Tibial nerve (tissue), 4 donors: ENCODE results near the gene MAP4K4. TPM values are rescaled to one million over a fixed set of nuclear protein-coding genes. Genes with fewer than 3 reads are reported as not detected.

ENCODE experiments used
- DNase-seq, 2 donors: peaks; one replicate each; pipeline ENCODE4 v3.0.0-alpha.2; 2019; ENCODE audit warnings: low spot score in 2 of 2
- H3K27ac ChIP-seq, 4 donors: fragments of 200-600 bp; sonication (generic) in 3 of 4; one replicate each; pipeline ENCODE4 v1.5.1; 2017 to 2019; ENCODE audit warnings: mild to moderate bottlenecking in 1 of 4
- H3K27me3 ChIP-seq, 2 donors: fragments of 200-600 bp; sonication (generic) in 1 of 2; one replicate each; pipeline versions ENCODE4 v1.5.1 to v1.6.0; 2017 to 2019
- H3K36me3 ChIP-seq, 3 donors: fragments of 200-600 bp; sonication (generic); one replicate each; pipeline ENCODE4 v1.5.1; 2018 to 2019
- H3K4me1 ChIP-seq, 4 donors: fragments of 200-600 bp; sonication (generic) in 3 of 4; one replicate each; pipeline ENCODE4 v1.5.1; 2017 to 2019
- H3K4me3 ChIP-seq, 4 donors: fragments of 200-600 bp; sonication (generic) in 3 of 4; one replicate each; pipeline ENCODE4 v1.5.1; 2017 to 2019; ENCODE audit warnings: mild to moderate bottlenecking in 1 of 4, moderate library complexity in 1 of 4
- H3K9me3 ChIP-seq, 4 donors: fragments of 200-600 bp; sonication (generic) in 3 of 4; one replicate each; pipeline ENCODE4 v1.5.1; 2017 to 2019
- EP300 ChIP-seq, 2 donors: sonication (generic); formaldehyde crosslinking; IDR thresholded peaks; one replicate each; pipeline ENCODE4 v1.6.1; 2017; ENCODE audit warnings: antibody characterized with exemption in 2 of 2, mild to moderate bottlenecking in 1 of 2
- POLR2A ChIP-seq, 2 donors: fragments of 450-650 bp; IDR thresholded peaks; one replicate each; pipeline ENCODE4 v1.6.1; 2017; ENCODE audit warnings: antibody characterized with exemption in 2 of 2, mild to moderate bottlenecking in 2 of 2, moderate library complexity in 2 of 2
- WGBS, 2 donors: methylation state at CpG; one replicate each; pipeline ENCODE4 v1.1.5; 2018; 5-methylcytosine and 5-hydroxymethylcytosine counted together
- total RNA-seq, 4 donors: library from RNA; depleted of rRNA; stranded (reverse); fragments of >200 nt; gene quantifications; one replicate each; pipeline ENCODE4 v1.1.0, GENCODE V29; 2016
- TF ChIP-seq, protein P1 (sequence below), 5 experiments: fragments of 200-600 bp in 3 of 5; fragments of 450-650 bp in 2 of 5; sonication (generic) in 3 of 5; IDR thresholded peaks; one replicate each; pipeline ENCODE4 v1.5.1; 2016 to 2019; ENCODE audit warnings: antibody characterized with exemption in 5 of 5, mild to moderate bottlenecking in 3 of 5, moderate library complexity in 2 of 5

The MAP4K4 gene
- total RNA-seq, 4 donors from 2014 or later, result 78.0 to 85.7 (median 84.4) TPM

DNA sequence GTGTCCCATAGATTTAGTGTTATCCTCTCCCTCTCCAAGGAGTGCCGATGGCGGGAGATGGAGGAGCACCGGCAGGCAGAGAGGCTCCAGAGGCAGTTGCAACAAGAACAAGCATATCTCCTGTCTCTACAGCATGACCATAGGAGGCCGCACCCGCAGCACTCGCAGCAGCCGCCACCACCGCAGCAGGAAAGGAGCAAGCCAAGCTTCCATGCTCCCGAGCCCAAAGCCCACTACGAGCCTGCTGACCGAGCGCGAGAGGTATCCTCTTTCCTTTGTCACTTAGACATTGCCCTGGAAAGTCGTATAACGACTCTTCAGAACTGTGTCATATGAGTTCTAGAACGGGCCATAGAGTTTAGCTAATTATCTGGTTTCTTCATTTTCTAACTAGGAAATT lies 162.1 kb downstream of the MAP4K4 start:
- H3K4me3 ChIP-seq, result no peak overlapping the region
- 95% methylated on average over 16 of the region's 16 CpGs for WGBS, 2 donors
- TF ChIP-seq EP300 (IDR thresholded peaks at IDR 0.05) (no peak), POLR2A (IDR thresholded peaks at IDR 0.05) (no peak)
- TF ChIP-seq, protein P1, sequence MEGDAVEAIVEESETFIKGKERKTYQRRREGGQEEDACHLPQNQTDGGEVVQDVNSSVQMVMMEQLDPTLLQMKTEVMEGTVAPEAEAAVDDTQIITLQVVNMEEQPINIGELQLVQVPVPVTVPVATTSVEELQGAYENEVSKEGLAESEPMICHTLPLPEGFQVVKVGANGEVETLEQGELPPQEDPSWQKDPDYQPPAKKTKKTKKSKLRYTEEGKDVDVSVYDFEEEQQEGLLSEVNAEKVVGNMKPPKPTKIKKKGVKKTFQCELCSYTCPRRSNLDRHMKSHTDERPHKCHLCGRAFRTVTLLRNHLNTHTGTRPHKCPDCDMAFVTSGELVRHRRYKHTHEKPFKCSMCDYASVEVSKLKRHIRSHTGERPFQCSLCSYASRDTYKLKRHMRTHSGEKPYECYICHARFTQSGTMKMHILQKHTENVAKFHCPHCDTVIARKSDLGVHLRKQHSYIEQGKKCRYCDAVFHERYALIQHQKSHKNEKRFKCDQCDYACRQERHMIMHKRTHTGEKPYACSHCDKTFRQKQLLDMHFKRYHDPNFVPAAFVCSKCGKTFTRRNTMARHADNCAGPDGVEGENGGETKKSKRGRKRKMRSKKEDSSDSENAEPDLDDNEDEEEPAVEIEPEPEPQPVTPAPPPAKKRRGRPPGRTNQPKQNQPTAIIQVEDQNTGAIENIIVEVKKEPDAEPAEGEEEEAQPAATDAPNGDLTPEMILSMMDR (IDR thresholded peaks at IDR 0.05), result no peak
- no peaks in the 10 kb centered on the region for H3K9me3 ChIP-seq
- no peak for DNase-seq
- peaks cover 0 to 63% (median 9%) of the 10 kb centered on the region in 3 donors for H3K36me3 ChIP-seq
- H3K27me3 ChIP-seq, result no peaks in the 10 kb centered on the region
- H3K4me1 ChIP-seq, result peaks cover 0 to 24% (median 0%) of the 10 kb centered on the region in 4 donors
- no peak overlapping the region for H3K27ac ChIP-seq

DNA sequence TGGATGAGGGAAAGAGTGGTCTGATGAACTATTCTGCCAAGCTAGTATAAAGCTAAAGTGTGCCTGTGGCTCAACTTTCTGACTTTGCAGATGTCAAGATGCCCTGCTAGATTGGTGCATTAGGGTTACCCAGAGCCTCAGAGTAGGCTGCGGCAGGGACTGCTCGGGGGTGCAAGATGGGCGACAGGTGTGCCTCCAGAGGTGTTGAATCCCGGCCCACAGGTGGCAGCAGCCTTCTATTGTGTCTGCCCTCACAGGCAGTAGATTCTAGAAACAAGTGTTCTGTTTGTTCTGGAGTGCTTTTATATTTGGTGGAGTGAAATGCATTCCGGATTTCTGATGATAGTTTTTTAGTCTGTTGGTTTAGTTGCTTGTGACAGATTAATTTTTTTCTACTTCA lies 162.7 kb downstream of the MAP4K4 start:
- Histone ChIP-seq H3K4me3 (no peak overlapping the region), H3K27me3 (no peaks in the 10 kb centered on the region), H3K4me1 (peaks cover 0 to 24% (median 0%) of the 10 kb centered on the region in 4 donors), H3K27ac (no peak overlapping the region), H3K9me3 (no peaks in the 10 kb centered on the region), H3K36me3 (peaks cover 0 to 65% (median 9%) of the 10 kb centered on the region in 3 donors)
- DNase-seq, result no peak
- WGBS, 2 donors, result 79 to 83% methylated on average over 5 of the region's 5 CpGs
- TF ChIP-seq POLR2A (IDR thresholded peaks at IDR 0.05) (no peak), EP300 (IDR thresholded peaks at IDR 0.05) (no peak)
- TF ChIP-seq, protein P1 (IDR thresholded peaks at IDR 0.05), result no peak

DNA sequence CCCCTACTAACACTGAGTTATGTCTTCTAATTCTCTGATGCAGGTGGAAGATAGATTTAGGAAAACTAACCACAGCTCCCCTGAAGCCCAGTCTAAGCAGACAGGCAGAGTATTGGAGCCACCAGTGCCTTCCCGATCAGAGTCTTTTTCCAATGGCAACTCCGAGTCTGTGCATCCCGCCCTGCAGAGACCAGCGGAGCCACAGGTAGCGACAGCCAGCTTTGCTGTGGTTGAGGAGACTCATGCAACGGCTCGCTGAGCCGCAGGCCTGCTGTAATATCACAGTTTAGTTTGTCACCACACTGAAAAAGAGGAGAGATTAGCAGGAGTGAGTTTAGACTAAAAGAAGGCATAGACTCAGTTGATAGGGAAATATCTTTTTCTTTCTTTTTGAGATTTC lies 163.3 kb downstream of the MAP4K4 start:
- H3K9me3 ChIP-seq, result no peaks in the 10 kb centered on the region
- no peak overlapping the region for H3K4me3 ChIP-seq
- H3K36me3 ChIP-seq, result peaks cover 0 to 66% (median 9%) of the 10 kb centered on the region in 3 donors
- H3K27me3 ChIP-seq, result no peaks in the 10 kb centered on the region
- WGBS, 2 donors, result 91% methylated on average over 8 of the region's 8 CpGs
- H3K27ac ChIP-seq, result no peak overlapping the region
- peaks cover 0 to 24% (median 0%) of the 10 kb centered on the region in 4 donors for H3K4me1 ChIP-seq
- TF ChIP-seq, protein P1 (IDR thresholded peaks at IDR 0.05), result no peak
- TF ChIP-seq POLR2A (IDR thresholded peaks at IDR 0.05) (no peak), EP300 (IDR thresholded peaks at IDR 0.05) (no peak)
- DNase-seq, result no peak

DNA sequence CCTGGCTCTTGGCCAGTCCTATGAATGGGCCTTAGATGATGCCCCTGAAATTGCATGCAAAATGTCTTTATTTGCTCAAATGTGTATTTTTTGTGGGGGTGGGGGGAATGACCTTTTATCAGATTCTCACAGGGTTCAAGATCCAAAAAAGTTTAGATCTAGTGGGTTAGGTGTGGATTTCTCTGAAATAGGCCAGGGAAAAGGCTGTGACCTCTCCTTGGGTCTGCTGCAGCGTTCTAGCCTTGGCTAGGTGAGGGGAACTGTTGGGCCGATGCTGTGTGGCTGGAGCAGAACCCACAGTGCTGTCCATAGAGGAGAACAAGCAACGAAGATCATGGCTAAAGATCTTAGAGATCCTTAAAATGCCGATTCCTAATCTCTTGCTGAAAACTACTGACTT lies 163.9 kb downstream of the MAP4K4 start:
- TF ChIP-seq EP300 (IDR thresholded peaks at IDR 0.05) (no peak), POLR2A (IDR thresholded peaks at IDR 0.05) (no peak)
- TF ChIP-seq, protein P1 (IDR thresholded peaks at IDR 0.05), result no peak
- Histone ChIP-seq H3K4me1 (peaks cover 0 to 24% (median 0%) of the 10 kb centered on the region in 4 donors), H3K4me3 (no peak overlapping the region), H3K27ac (no peak overlapping the region), H3K36me3 (peaks cover 0 to 66% (median 15%) of the 10 kb centered on the region in 3 donors), H3K9me3 (no peaks in the 10 kb centered on the region), H3K27me3 (no peaks in the 10 kb centered on the region)
- no peak for DNase-seq
- 78 to 83% methylated on average over 4 of the region's 4 CpGs for WGBS, 2 donors

DNA sequence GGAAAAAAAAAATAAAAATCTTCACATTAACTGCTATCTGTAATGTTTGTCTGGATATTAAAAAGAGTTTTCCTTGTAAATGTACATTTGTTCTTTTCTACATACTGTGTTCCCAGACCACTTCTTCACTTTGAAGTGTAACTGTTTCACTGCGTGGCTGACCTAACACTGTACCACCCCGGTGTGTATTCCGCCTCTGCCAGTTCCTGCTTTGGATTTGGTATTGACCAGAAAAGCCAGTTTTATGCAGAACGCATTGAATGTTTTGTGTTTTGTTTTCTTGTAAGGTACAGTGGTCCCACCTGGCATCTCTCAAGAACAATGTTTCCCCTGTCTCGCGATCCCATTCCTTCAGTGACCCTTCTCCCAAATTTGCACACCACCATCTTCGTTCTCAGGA lies 166.0 kb downstream of the MAP4K4 start:
- DNase-seq, result no peak
- peaks cover 0 to 87% (median 19%) of the 10 kb centered on the region in 3 donors for H3K36me3 ChIP-seq
- no peak overlapping the region for H3K4me3 ChIP-seq
- TF ChIP-seq, protein P1 (IDR thresholded peaks at IDR 0.05), result no peak
- TF ChIP-seq POLR2A (IDR thresholded peaks at IDR 0.05), result no peak
- TF ChIP-seq EP300 (IDR thresholded peaks at IDR 0.05), result no peak
- H3K9me3 ChIP-seq, result no peaks in the 10 kb centered on the region
- no peaks in the 10 kb centered on the region for H3K27me3 ChIP-seq
- H3K4me1 ChIP-seq, result peaks cover 0 to 10% (median 0%) of the 10 kb centered on the region in 4 donors
- WGBS, 2 donors, result 87 to 93% methylated on average over 7 of the region's 7 CpGs
- no peak overlapping the region for H3K27ac ChIP-seq
